Neural cell (in vitro differentiated cells): Measurements from ENCODE around the gene NDOR1. TPM values are rescaled to one million over a fixed set of nuclear protein-coding genes. Genes with fewer than 3 reads are reported as not detected.

Experiments
- H2AFZ ChIP-seq: fragments of 200-600, 300-800 bp; sonication (generic), shearing (Covaris generic); 2 replicates; pipeline ENCODE4 v1.6.0; 2014; ENCODE audit warnings: low read depth, mild to moderate bottlenecking, antibody characterized with exemption, low read length, moderate library complexity
- H3F3A ChIP-seq: fragments of 200-600 bp; shearing (Covaris generic); 2 replicates; pipeline ENCODE4 v1.6.1; 2016; ENCODE audit warnings: mild to moderate bottlenecking, moderate library complexity, mixed read lengths, antibody characterized with exemption, low read length; ENCODE audit not compliant: insufficient read depth, poor library complexity, severe bottlenecking
- H3K27ac ChIP-seq: fragments of 200-600, 300-800 bp; sonication (generic), shearing (Covaris generic); 2 replicates; pipeline ENCODE4 v1.5.1; 2014; ENCODE audit warnings: mild to moderate bottlenecking, low read length, moderate library complexity
- H3K27me3 ChIP-seq: fragments of 300-800, 200-600 bp; sonication (generic), shearing (Covaris generic); 2 replicates; pipeline ENCODE4 v1.6.0; 2014; ENCODE audit warnings: mild to moderate bottlenecking, low read depth, low read length, moderate library complexity; ENCODE audit not compliant: insufficient read depth
- H3K36me3 ChIP-seq: fragments of 300-800, 200-600 bp; sonication (generic), shearing (Covaris generic); 2 replicates; pipeline ENCODE4 v1.5.1; 2014; ENCODE audit warnings: mild to moderate bottlenecking, antibody characterized with exemption, low read length, moderate library complexity; ENCODE audit not compliant: insufficient read depth
- H3K4me2 ChIP-seq: fragments of 300-800, 200-600 bp; sonication (generic), shearing (Covaris generic); 2 replicates; pipeline ENCODE4 v1.6.0; 2014; ENCODE audit warnings: mild to moderate bottlenecking, low read length
- H3K4me3 ChIP-seq: fragments of 300-800, 200-600 bp; sonication (generic), shearing (Covaris generic); 2 replicates; pipeline ENCODE4 v1.5.1; 2014; ENCODE audit warnings: mild to moderate bottlenecking, low read length, moderate library complexity
- H3K79me2 ChIP-seq: fragments of 200-600 bp; shearing (Covaris generic); replicated peaks from 2 replicates; pipeline ENCODE4 v1.6.0; 2014; ENCODE audit warnings: mild to moderate bottlenecking, low read length, moderate library complexity; ENCODE audit not compliant: insufficient read depth
- H3K9ac ChIP-seq: fragments of 300-800, 200-600 bp; sonication (generic), shearing (Covaris generic); 2 replicates; pipeline ENCODE4 v1.6.1; 2016; ENCODE audit warnings: mild to moderate bottlenecking, low read length, mixed read lengths
- H3K9me2 ChIP-seq: fragments of 200-600 bp; shearing (Covaris generic); 2 replicates; pipeline ENCODE4 v1.6.1; 2016; ENCODE audit warnings: mild to moderate bottlenecking, low read length, mixed read lengths; ENCODE audit not compliant: insufficient read depth
- H3K9me3 ChIP-seq: fragments of 200-600, 300-800 bp; sonication (generic), shearing (Covaris generic); 2 replicates; pipeline ENCODE4 v1.6.1; 2016; ENCODE audit warnings: mild to moderate bottlenecking, mixed run types, low read length, moderate library complexity, mixed read lengths
- H4K20me1 ChIP-seq: fragments of 200-600 bp; shearing (Covaris generic); 2 replicates; pipeline ENCODE4 v1.6.1; 2016; ENCODE audit warnings: mild to moderate bottlenecking, mixed run types; ENCODE audit not compliant: insufficient read depth
- EP300 ChIP-seq: fragments of 450-650 bp; conservative IDR thresholded peaks from 2 replicates; pipeline ENCODE4 v1.6.1; 2014; ENCODE audit warnings: antibody characterized with exemption, mild to moderate bottlenecking, moderate library complexity; ENCODE audit not compliant: poor library complexity, severe bottlenecking
- EZH2 ChIP-seq: fragments of 200-600, 300-800 bp; shearing (Covaris generic), sonication (generic); IDR thresholded peaks from 2 replicates; pipeline ENCODE4 v1.6.1; 2014; ENCODE audit warnings: antibody characterized with exemption, low read length, borderline replicate concordance, mild to moderate bottlenecking; ENCODE audit not compliant: insufficient read depth, poor library complexity, severe bottlenecking
- MXI1 ChIP-seq: fragments of 450-650 bp; conservative IDR thresholded peaks from 2 replicates; pipeline ENCODE4 v1.6.1; 2014; ENCODE audit warnings: antibody characterized with exemption, mild to moderate bottlenecking; ENCODE audit not compliant: poor library complexity, severe bottlenecking
- POLR2AphosphoS5 ChIP-seq: IDR thresholded peaks from 2 replicates; pipeline ENCODE4 v1.6.1; 2012
- RAD21 ChIP-seq: fragments of 450-650 bp; conservative IDR thresholded peaks from 2 replicates; pipeline ENCODE4 v1.6.1; 2014; ENCODE audit warnings: antibody characterized with exemption, mild to moderate bottlenecking, moderate library complexity
- SMC3 ChIP-seq: fragments of 450-650 bp; conservative IDR thresholded peaks from 2 replicates; pipeline ENCODE4 v1.6.1; 2014; ENCODE audit warnings: antibody characterized with exemption, mild to moderate bottlenecking, moderate library complexity; ENCODE audit not compliant: poor library complexity
- TAF1 ChIP-seq: IDR thresholded peaks from 2 replicates; pipeline ENCODE4 v1.6.1; 2012; ENCODE audit warnings: low read depth
- polyA plus RNA-seq: library from polyadenylated mRNA; depleted of rRNA; stranded (reverse); fragments of >200 nt; gene quantifications from 2 replicates; pipeline ENCODE4 v1.2.3, GENCODE V29; 2014
- TF ChIP-seq, protein P1 (sequence below): IDR thresholded peaks from 2 replicates; pipeline ENCODE4 v1.6.1; 2012; ENCODE audit warnings: borderline replicate concordance
- TF ChIP-seq, protein P2 (sequence below): fragments of 450-650 bp; IDR thresholded peaks from 2 replicates; pipeline ENCODE4 v1.5.1; 2014; ENCODE audit warnings: antibody characterized with exemption, mild to moderate bottlenecking, moderate library complexity; ENCODE audit not compliant: poor library complexity, severe bottlenecking

The NDOR1 gene
- polyA plus RNA-seq, 1 donor from 2014 or later, result 18.2 TPM

GRCh38 chr9:137170486-137171148 lies 34.9 kb upstream of the NDOR1 start:
- Histone ChIP-seq H3K27ac (no peak overlapping the region), H4K20me1 (no peaks in the 10 kb centered on the region), H3K79me2 (no peaks in the 10 kb centered on the region), H3K36me3 (no peaks in the 10 kb centered on the region), H3K9ac (peak overlapping the region; percentile 82), H2AFZ (no peak overlapping the region), H3F3A (no peaks in the 10 kb centered on the region), H3K27me3 (peaks cover 28% of the 10 kb centered on the region), H3K4me2 (no peak overlapping the region), H3K4me3 (peak overlapping the region; percentile 78), H3K9me3 (no peaks in the 10 kb centered on the region), H3K9me2 (no peaks in the 10 kb centered on the region)
- TF ChIP-seq, protein P1, sequence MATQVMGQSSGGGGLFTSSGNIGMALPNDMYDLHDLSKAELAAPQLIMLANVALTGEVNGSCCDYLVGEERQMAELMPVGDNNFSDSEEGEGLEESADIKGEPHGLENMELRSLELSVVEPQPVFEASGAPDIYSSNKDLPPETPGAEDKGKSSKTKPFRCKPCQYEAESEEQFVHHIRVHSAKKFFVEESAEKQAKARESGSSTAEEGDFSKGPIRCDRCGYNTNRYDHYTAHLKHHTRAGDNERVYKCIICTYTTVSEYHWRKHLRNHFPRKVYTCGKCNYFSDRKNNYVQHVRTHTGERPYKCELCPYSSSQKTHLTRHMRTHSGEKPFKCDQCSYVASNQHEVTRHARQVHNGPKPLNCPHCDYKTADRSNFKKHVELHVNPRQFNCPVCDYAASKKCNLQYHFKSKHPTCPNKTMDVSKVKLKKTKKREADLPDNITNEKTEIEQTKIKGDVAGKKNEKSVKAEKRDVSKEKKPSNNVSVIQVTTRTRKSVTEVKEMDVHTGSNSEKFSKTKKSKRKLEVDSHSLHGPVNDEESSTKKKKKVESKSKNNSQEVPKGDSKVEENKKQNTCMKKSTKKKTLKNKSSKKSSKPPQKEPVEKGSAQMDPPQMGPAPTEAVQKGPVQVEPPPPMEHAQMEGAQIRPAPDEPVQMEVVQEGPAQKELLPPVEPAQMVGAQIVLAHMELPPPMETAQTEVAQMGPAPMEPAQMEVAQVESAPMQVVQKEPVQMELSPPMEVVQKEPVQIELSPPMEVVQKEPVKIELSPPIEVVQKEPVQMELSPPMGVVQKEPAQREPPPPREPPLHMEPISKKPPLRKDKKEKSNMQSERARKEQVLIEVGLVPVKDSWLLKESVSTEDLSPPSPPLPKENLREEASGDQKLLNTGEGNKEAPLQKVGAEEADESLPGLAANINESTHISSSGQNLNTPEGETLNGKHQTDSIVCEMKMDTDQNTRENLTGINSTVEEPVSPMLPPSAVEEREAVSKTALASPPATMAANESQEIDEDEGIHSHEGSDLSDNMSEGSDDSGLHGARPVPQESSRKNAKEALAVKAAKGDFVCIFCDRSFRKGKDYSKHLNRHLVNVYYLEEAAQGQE, result no peak
- TF ChIP-seq POLR2AphosphoS5 (no peak), EZH2 (no peak), EP300 (no peak), MXI1 (no peak), SMC3 (no peak), TAF1 (no peak), RAD21 (no peak)
- TF ChIP-seq, protein P2, sequence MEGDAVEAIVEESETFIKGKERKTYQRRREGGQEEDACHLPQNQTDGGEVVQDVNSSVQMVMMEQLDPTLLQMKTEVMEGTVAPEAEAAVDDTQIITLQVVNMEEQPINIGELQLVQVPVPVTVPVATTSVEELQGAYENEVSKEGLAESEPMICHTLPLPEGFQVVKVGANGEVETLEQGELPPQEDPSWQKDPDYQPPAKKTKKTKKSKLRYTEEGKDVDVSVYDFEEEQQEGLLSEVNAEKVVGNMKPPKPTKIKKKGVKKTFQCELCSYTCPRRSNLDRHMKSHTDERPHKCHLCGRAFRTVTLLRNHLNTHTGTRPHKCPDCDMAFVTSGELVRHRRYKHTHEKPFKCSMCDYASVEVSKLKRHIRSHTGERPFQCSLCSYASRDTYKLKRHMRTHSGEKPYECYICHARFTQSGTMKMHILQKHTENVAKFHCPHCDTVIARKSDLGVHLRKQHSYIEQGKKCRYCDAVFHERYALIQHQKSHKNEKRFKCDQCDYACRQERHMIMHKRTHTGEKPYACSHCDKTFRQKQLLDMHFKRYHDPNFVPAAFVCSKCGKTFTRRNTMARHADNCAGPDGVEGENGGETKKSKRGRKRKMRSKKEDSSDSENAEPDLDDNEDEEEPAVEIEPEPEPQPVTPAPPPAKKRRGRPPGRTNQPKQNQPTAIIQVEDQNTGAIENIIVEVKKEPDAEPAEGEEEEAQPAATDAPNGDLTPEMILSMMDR, result no peak

DNA sequence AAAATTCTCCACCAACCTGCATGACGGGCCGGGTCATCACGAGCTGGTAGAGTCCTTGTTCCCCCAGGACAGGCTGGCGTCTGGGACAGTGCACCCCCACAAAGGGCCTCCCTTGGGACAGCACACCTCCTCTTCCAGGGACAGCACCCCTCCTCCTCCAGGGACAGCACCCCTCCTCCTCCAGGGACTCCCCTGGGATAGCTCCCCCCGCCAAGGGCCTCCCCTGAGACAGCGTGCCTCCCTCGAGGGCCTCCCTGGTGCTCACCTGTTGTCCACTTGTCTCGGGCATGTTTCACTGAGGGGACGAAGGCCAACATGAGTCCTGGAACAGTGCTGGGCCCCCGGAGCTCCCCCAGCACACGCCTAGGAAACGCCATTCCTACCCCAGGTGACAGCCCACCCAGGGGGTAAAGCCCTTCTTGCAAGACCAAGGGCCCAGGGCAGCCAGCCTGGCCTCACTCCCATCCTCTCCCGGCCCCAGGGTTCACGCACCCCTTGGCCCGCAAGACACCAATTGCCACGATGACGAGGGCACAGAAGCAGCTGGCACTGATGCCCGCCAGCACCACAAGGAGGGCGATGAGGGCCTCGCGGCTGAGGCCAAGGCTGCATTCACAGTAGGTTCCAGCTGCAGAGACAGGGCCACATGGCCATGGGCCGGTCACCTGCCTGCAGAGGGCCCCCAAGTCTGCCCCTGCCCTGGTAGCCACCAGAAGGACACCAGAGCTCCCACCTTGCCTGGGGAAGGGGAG lies 34.2 kb upstream of the NDOR1 start:
- H3K36me3 ChIP-seq, result no peaks in the 10 kb centered on the region
- no peaks in the 10 kb centered on the region for H3K9me3 ChIP-seq
- H2AFZ ChIP-seq, result no peak overlapping the region
- H3K27me3 ChIP-seq, result peaks cover 27% of the 10 kb centered on the region
- H3K4me3 ChIP-seq, result no peak overlapping the region
- no peak overlapping the region for H3K27ac ChIP-seq
- H3K9ac ChIP-seq, result no peak overlapping the region
- no peak overlapping the region for H3K4me2 ChIP-seq
- TF ChIP-seq TAF1 (no peak), POLR2AphosphoS5 (no peak), EP300 (no peak), EZH2 (no peak), MXI1 (no peak), RAD21 (no peak)
- TF ChIP-seq, protein P1, result no peak
- H4K20me1 ChIP-seq, result no peaks in the 10 kb centered on the region
- H3K79me2 ChIP-seq, result no peaks in the 10 kb centered on the region
- no peaks in the 10 kb centered on the region for H3F3A ChIP-seq
- H3K9me2 ChIP-seq, result no peaks in the 10 kb centered on the region
